Caco-2 (cell line): Measurements from ENCODE around the gene SIN3B. TPM values are rescaled to one million over a fixed set of nuclear protein-coding genes. Genes with fewer than 3 reads are reported as not detected.

ENCODE experiments used
- BruUV-seq: library from RNA; stranded (reverse); fragments of 400-500 nt; replicated peaks from 2 replicates; lab custom pipeline; 2021; lab: Mats Ljungman, UMichigan
- CTCF ChIA-PET: fragments of 300-600 bp; sonication (Branson Sonifier 250); formaldehyde crosslinking; loops from one replicate; lab custom pipeline; 2022; ENCODE audit warnings: antibody characterized with exemption; lab: Charles Lee
- POLR2A ChIA-PET: fragments of 300-600 bp; sonication (Branson Sonifier 250); formaldehyde crosslinking; loops from one replicate; lab custom pipeline; 2022; ENCODE audit warnings: antibody characterized with exemption; lab: Charles Lee
- DNase-seq, 2 experiments: peaks; one replicate each; pipeline versions ENCODE4 v3.0.0 to v3.0.0-alpha.2; 2020 to 2022
- H3K27me3 ChIP-seq: replicated peaks from 2 replicates; pipeline ENCODE4 v1.6.0; 2011; ENCODE audit warnings: low read length; ENCODE audit not compliant: control insufficient read depth, insufficient read depth
- H3K36me3 ChIP-seq: 2 replicates; pipeline ENCODE4 v1.5.1; 2011; ENCODE audit warnings: low read length; ENCODE audit not compliant: control insufficient read depth, insufficient read depth
- H3K4me1 ChIP-seq: fragments of 250-450 bp; sonication (Bioruptor Pico); 2 replicates; pipeline ENCODE4 v1.5.1; 2020; ENCODE audit warnings: mild to moderate bottlenecking
- H3K4me3 ChIP-seq: 2 replicates; pipeline ENCODE4 v1.5.1; 2011; ENCODE audit warnings: low read depth, mild to moderate bottlenecking, control low read depth, low read length
- H3K9me3 ChIP-seq: fragments of 250-450 bp; sonication (Bioruptor Pico); 2 replicates; pipeline ENCODE4 v1.5.1; 2020; ENCODE audit warnings: mild to moderate bottlenecking, moderate library complexity
- H3K27ac Mint-ChIP-seq: one replicate; pipeline ENCODE4 v1.8.0; 2022; ENCODE audit warnings: mixed read lengths; ENCODE audit not compliant: unreplicated experiment
- H3K27me3 Mint-ChIP-seq: one replicate; pipeline ENCODE4 v1.8.0; 2022; ENCODE audit warnings: mixed read lengths; ENCODE audit not compliant: insufficient read depth, unreplicated experiment
- H3K36me3 Mint-ChIP-seq: one replicate; pipeline ENCODE4 v1.8.0; 2022; ENCODE audit warnings: mild to moderate bottlenecking, mixed read lengths; ENCODE audit not compliant: insufficient read depth, unreplicated experiment
- H3K4me1 Mint-ChIP-seq: one replicate; pipeline ENCODE4 v1.8.0; 2022; ENCODE audit warnings: low read depth, mixed read lengths; ENCODE audit not compliant: unreplicated experiment
- H3K4me3 Mint-ChIP-seq: one replicate; pipeline ENCODE4 v1.8.0; 2022; ENCODE audit warnings: mild to moderate bottlenecking, moderate library complexity, mixed read lengths; ENCODE audit not compliant: unreplicated experiment
- H3K9me3 Mint-ChIP-seq: one replicate; pipeline ENCODE4 v1.8.0; 2022; ENCODE audit warnings: mixed read lengths; ENCODE audit not compliant: unreplicated experiment
- intact Hi-C: fragments of 100-400 bp; cut with micrococcal nuclease; formaldehyde crosslinking; loops from one replicate; pipeline ENCODE4 v1.10.0; 2022; ENCODE audit not compliant: unreplicated experiment
- total RNA-seq: library from RNA; stranded (reverse); gene quantifications from 2 replicates; pipeline ENCODE4 v1.2.3, GENCODE V29; 2022
- TF ChIP-seq, protein P1 (sequence below), 2 experiments: fragments of 200-600 bp in 1 of 2; IDR thresholded peaks; 1 replicate in 1 of 2; 2 replicates in 1 of 2; pipeline versions ENCODE4 v1.5.1 to v1.8.0; 2011 to 2022; ENCODE audit warnings: antibody characterized with exemption in 1 of 2, control low read depth in 1 of 2, inconsistent platforms in 1 of 2, low read depth in 1 of 2, low read length in 1 of 2, mild to moderate bottlenecking in 1 of 2, moderate library complexity in 1 of 2; ENCODE audit not compliant: insufficient read depth in 1 of 2, severe bottlenecking in 1 of 2, unreplicated experiment in 1 of 2

The SIN3B gene
- total RNA-seq, 1 experiment from 2014 or later = 56.9 TPM

DNA sequence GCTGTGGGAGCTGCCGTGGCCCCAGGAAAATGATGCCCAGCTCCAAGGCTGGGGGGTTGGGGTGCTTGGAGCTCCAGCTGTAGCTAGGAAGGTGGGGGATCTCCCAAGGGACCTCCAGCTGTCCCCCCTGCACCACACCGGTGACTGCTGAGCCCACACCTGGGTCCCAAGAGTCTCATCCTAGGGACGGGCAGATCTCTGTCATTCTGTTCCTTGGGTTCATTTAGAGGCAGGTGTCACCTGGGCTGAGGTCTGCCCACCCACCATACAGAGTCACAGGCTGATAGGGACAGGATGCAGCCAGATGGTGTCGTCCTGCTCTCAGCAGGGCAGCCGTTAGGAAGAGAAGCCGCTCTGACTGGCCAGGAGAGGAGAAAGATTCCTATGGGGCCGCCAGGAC lies 64.9 kb downstream of the SIN3B start:
- no peaks in the 10 kb centered on the region for H3K4me1 Mint-ChIP-seq
- intact Hi-C loops = no loop called here
- H3K27ac Mint-ChIP-seq = no peak overlapping the region
- no peaks in the 10 kb centered on the region for H3K9me3 ChIP-seq
- no peaks in the 10 kb centered on the region for H3K36me3 ChIP-seq
- ChIA-PET POLR2A (no interaction called here), CTCF (interaction anchor here (0.5 kb wide), 1 partner anchor 982 kb away, joined by 3 read pairs; no protein-coding TSS in a partner anchor)
- H3K4me1 ChIP-seq = no peaks in the 10 kb centered on the region
- H3K27me3 ChIP-seq = no peaks in the 10 kb centered on the region
- DNase-seq = no peak
- no peaks in the 10 kb centered on the region for H3K27me3 Mint-ChIP-seq
- no peaks in the 10 kb centered on the region for H3K36me3 Mint-ChIP-seq
- H3K4me3 ChIP-seq = no peak overlapping the region
- no peaks in the 10 kb centered on the region for H3K9me3 Mint-ChIP-seq
- TF ChIP-seq, protein P1, sequence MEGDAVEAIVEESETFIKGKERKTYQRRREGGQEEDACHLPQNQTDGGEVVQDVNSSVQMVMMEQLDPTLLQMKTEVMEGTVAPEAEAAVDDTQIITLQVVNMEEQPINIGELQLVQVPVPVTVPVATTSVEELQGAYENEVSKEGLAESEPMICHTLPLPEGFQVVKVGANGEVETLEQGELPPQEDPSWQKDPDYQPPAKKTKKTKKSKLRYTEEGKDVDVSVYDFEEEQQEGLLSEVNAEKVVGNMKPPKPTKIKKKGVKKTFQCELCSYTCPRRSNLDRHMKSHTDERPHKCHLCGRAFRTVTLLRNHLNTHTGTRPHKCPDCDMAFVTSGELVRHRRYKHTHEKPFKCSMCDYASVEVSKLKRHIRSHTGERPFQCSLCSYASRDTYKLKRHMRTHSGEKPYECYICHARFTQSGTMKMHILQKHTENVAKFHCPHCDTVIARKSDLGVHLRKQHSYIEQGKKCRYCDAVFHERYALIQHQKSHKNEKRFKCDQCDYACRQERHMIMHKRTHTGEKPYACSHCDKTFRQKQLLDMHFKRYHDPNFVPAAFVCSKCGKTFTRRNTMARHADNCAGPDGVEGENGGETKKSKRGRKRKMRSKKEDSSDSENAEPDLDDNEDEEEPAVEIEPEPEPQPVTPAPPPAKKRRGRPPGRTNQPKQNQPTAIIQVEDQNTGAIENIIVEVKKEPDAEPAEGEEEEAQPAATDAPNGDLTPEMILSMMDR (IDR thresholded peaks at IDR 0.05; ENCODE audit: insufficient read depth in 1 of 2, low read depth in 1 of 2, low read length in 1 of 2, severe bottlenecking in 1 of 2, unreplicated experiment in 1 of 2) = no peak
- H3K4me3 Mint-ChIP-seq = no peak overlapping the region
- no TSS peak for BruUV-seq

DNA sequence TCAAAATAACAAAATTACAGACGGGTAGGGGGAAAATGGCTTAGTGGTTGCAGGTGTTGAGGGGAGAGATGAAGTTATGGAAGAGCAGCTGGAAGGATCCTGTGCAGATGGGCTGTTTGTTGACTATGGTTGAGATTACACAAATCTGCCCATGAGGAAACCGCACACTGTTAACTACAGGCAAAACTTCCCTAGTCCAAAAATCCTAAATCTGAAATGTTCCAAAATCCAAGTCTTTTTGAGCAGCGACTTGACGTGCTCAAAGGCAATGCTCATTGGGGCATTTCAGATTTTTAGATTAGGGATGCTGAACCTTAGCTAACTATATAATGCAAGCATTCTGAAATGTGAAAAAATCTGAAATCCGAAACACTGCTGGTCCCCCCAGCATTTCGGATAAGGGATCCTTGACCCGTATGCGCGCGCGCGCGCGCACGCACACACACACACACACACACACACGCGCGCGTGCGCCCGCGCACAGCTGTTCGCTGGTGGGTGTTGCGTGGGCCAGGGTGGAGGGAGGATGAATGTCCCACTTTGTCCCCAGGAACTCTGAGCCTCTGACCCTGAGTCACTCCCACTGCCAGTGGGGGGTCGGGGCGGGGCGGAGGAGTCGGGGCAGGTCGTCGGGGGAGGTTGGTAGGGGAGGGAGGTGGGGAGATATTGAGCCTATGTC lies 66.4 kb downstream of the SIN3B start:
- no peak overlapping the region for H3K4me3 Mint-ChIP-seq
- H3K36me3 ChIP-seq = no peaks in the 10 kb centered on the region
- no peaks in the 10 kb centered on the region for H3K9me3 ChIP-seq
- H3K36me3 Mint-ChIP-seq = no peaks in the 10 kb centered on the region
- intact Hi-C loops = no loop called here
- no TSS peak for BruUV-seq
- H3K4me3 ChIP-seq = no peak overlapping the region
- no peaks in the 10 kb centered on the region for H3K4me1 ChIP-seq
- H3K27ac Mint-ChIP-seq = no peak overlapping the region
- ChIA-PET POLR2A (no interaction called here), CTCF (no interaction called here)
- DNase-seq = no peak
- TF ChIP-seq, protein P1 (IDR thresholded peaks at IDR 0.05; ENCODE audit: insufficient read depth in 1 of 2, low read depth in 1 of 2, low read length in 1 of 2, severe bottlenecking in 1 of 2, unreplicated experiment in 1 of 2) = no peak
- no peaks in the 10 kb centered on the region for H3K4me1 Mint-ChIP-seq
- no peaks in the 10 kb centered on the region for H3K27me3 ChIP-seq
- H3K27me3 Mint-ChIP-seq = no peaks in the 10 kb centered on the region
- no peaks in the 10 kb centered on the region for H3K9me3 Mint-ChIP-seq

DNA sequence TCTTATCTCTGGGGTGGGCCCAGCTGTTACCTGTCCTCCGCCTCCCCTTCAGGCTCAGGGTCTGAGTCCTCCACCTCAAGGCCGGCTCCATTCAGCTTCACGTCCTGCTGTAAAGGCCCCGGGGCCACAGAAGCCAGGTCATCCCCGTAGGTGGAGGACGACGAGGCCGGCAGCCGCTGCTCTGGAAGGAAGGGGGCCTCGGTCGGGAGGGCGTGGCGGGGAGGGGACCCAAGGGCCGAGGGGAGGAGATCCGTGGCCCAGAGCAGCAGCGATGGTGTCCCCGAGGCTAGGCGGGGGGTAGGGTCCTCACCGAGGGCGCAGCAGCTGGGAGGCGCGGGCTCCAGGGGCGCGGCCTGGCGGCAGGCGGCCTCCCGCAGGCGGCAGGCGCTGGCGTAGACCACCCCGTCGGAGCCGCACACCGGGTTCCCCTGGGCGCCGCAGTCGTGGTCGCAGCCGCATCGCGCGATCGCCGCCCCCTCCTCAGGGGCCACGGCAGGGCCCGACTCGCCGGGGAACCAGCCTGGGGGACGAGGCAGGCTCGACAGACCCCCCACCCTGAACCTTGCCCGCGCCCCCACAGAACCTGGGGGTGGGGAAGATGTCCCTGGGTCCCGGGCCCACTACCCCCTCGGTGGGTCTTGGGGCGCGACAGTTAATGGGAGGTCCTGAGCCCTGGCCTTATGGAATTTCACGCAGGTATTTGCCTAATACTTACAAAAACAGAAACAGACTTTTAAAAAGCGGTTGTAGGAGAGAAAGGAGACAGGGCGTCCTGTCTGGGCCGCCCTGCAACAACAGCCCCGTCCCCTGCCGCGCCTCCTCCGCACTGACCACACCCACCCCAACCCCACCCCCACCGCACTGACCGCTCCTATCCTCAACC lies 67.2 kb downstream of the SIN3B start:
- ChIA-PET POLR2A (no interaction called here), CTCF (no interaction called here)
- no peak overlapping the region for H3K4me3 Mint-ChIP-seq
- H3K36me3 ChIP-seq = no peaks in the 10 kb centered on the region
- H3K4me1 Mint-ChIP-seq = no peaks in the 10 kb centered on the region
- H3K4me3 ChIP-seq = peak overlapping the region; percentile 7; the same call in 1 of the 2 replicates
- no peaks in the 10 kb centered on the region for H3K27me3 ChIP-seq
- H3K36me3 Mint-ChIP-seq = no peaks in the 10 kb centered on the region
- no peaks in the 10 kb centered on the region for H3K9me3 ChIP-seq
- no peaks in the 10 kb centered on the region for H3K27me3 Mint-ChIP-seq
- no peak overlapping the region for H3K27ac Mint-ChIP-seq
- no peaks in the 10 kb centered on the region for H3K9me3 Mint-ChIP-seq
- no peaks in the 10 kb centered on the region for H3K4me1 ChIP-seq
- TF ChIP-seq, protein P1 (IDR thresholded peaks at IDR 0.05; ENCODE audit: insufficient read depth in 1 of 2, low read depth in 1 of 2, low read length in 1 of 2, severe bottlenecking in 1 of 2, unreplicated experiment in 1 of 2) = no peak
- no peak for DNase-seq
- BruUV-seq = no TSS peak
- intact Hi-C loops = no loop called here
